Thyroid gland (tissue), 4 donors: ENCODE results near the gene PPP1R12B.

ENCODE experiments used
- POLR2A ChIP-seq, 2 donors: fragments of 450-650 bp; IDR thresholded peaks; one replicate each; pipeline ENCODE4 v1.6.1; 2017; ENCODE audit warnings: antibody characterized with exemption in 2 of 2, mild to moderate bottlenecking in 2 of 2, moderate library complexity in 1 of 2
- TF ChIP-seq, protein P1 (sequence below), 6 experiments: fragments of 200-600 bp in 3 of 6; fragments of 450-650 bp in 3 of 6; sonication (generic) in 3 of 6; IDR thresholded peaks; one replicate each; pipeline ENCODE4 v1.5.1; 2016 to 2019; ENCODE audit warnings: antibody characterized with exemption in 6 of 6, mild to moderate bottlenecking in 2 of 6, inconsistent platforms in 1 of 6, moderate library complexity in 1 of 6

DNA sequence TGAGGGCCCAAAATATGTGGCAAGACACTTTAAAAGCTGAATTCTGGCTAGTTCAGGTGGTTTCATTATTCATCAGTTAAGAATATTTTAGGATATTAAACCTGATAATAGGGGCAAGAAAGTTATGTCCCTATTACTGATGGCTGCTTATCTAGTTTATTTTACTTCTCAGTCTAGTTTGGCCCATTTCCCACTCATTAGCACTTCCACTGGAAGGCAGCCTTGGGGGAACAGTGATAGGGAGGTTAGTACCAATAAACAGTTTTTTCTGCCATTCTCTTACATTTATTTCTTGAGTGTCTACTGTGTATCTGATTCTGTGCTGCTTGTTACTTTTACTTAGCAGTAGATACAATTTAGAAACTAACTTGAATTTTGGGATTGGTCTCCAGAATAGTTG, 9.0 kb downstream of the PPP1R12B start:
- TF ChIP-seq, protein P1, sequence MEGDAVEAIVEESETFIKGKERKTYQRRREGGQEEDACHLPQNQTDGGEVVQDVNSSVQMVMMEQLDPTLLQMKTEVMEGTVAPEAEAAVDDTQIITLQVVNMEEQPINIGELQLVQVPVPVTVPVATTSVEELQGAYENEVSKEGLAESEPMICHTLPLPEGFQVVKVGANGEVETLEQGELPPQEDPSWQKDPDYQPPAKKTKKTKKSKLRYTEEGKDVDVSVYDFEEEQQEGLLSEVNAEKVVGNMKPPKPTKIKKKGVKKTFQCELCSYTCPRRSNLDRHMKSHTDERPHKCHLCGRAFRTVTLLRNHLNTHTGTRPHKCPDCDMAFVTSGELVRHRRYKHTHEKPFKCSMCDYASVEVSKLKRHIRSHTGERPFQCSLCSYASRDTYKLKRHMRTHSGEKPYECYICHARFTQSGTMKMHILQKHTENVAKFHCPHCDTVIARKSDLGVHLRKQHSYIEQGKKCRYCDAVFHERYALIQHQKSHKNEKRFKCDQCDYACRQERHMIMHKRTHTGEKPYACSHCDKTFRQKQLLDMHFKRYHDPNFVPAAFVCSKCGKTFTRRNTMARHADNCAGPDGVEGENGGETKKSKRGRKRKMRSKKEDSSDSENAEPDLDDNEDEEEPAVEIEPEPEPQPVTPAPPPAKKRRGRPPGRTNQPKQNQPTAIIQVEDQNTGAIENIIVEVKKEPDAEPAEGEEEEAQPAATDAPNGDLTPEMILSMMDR (IDR thresholded peaks at IDR 0.05): no peak
- TF ChIP-seq POLR2A (IDR thresholded peaks at IDR 0.05): no peak
